PC-9 (cell line): ENCODE results near the gene ASPA.

Source experiments
- EZH2 ChIP-seq: fragments of 200-600 bp; sonication (generic); IDR thresholded peaks from 2 replicates; pipeline ENCODE4 v1.8.0; 2017; ENCODE audit warnings: antibody characterized with exemption, low read depth
- TF ChIP-seq, protein P1 (sequence below): fragments of 200-600 bp; sonication (generic); conservative IDR thresholded peaks from 2 replicates; pipeline ENCODE4 v1.6.1; 2017; ENCODE audit warnings: mixed run types, antibody characterized with exemption, mild to moderate bottlenecking, moderate library complexity

DNA sequence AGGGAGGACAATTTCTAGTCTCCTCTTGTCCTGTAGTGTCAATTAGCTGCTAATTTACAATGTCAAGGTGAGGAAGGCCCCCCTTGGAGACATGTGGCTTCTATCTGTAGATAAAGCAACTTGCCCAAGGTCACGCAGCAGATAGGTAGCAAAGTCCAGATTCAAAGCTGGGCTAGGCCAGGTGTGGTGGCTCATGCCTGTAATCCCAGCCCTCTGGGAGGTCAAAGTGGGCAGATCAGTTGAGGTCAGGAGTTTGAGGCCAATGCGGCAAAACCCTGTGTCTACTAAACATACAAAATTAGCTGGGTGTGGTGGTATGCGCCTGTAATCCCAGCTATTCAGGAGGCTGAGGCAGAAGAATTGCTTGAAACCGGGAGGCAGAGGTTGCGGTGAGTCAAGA lies 70.7 kb downstream of the ASPA start:
- TF ChIP-seq, protein P1, sequence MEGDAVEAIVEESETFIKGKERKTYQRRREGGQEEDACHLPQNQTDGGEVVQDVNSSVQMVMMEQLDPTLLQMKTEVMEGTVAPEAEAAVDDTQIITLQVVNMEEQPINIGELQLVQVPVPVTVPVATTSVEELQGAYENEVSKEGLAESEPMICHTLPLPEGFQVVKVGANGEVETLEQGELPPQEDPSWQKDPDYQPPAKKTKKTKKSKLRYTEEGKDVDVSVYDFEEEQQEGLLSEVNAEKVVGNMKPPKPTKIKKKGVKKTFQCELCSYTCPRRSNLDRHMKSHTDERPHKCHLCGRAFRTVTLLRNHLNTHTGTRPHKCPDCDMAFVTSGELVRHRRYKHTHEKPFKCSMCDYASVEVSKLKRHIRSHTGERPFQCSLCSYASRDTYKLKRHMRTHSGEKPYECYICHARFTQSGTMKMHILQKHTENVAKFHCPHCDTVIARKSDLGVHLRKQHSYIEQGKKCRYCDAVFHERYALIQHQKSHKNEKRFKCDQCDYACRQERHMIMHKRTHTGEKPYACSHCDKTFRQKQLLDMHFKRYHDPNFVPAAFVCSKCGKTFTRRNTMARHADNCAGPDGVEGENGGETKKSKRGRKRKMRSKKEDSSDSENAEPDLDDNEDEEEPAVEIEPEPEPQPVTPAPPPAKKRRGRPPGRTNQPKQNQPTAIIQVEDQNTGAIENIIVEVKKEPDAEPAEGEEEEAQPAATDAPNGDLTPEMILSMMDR, result no peak
- no peak for TF ChIP-seq EZH2
